Endothelial cell (in vitro differentiated cells): ENCODE results near the gene SEMA7A. TPM values are rescaled to one million over a fixed set of nuclear protein-coding genes. Genes with fewer than 3 reads are reported as not detected.

ENCODE experiments used
- DNase-seq: peaks from one replicate; pipeline ENCODE4 v3.0.0; 2021; ENCODE audit warnings: low spot score
- H3K27ac Mint-ChIP-seq: one replicate; pipeline ENCODE4 v1.8.0; 2021; ENCODE audit warnings: mixed read lengths, inconsistent platforms; ENCODE audit not compliant: unreplicated experiment
- H3K27me3 Mint-ChIP-seq: one replicate; pipeline ENCODE4 v1.8.0; 2021; ENCODE audit warnings: mild to moderate bottlenecking, moderate library complexity, mixed read lengths, inconsistent platforms; ENCODE audit not compliant: unreplicated experiment
- H3K36me3 Mint-ChIP-seq: one replicate; pipeline ENCODE4 v1.8.0; 2021; ENCODE audit warnings: mild to moderate bottlenecking, low read depth, mixed read lengths, inconsistent platforms; ENCODE audit not compliant: unreplicated experiment
- H3K4me1 Mint-ChIP-seq: one replicate; pipeline ENCODE4 v1.8.0; 2021; ENCODE audit warnings: mild to moderate bottlenecking, mixed read lengths, inconsistent platforms; ENCODE audit not compliant: unreplicated experiment
- H3K4me3 Mint-ChIP-seq: one replicate; pipeline ENCODE4 v1.8.0; 2021; ENCODE audit warnings: mild to moderate bottlenecking, mixed read lengths, inconsistent platforms; ENCODE audit not compliant: unreplicated experiment
- H3K9me3 Mint-ChIP-seq: one replicate; pipeline ENCODE4 v1.8.0; 2021; ENCODE audit warnings: mixed read lengths, inconsistent platforms; ENCODE audit not compliant: unreplicated experiment
- CTCF ChIP-seq: fragments of 200-600 bp; sonication (generic); IDR thresholded peaks from one replicate; pipeline ENCODE4 v1.5.0; 2021; ENCODE audit warnings: antibody characterized with exemption; ENCODE audit not compliant: unreplicated experiment
- total RNA-seq: library from RNA; stranded (reverse); fragmentation: NEBNext Ultra II Directional; extraction: Animal tissue kit (Norgen Biotek cat#: 25700); gene quantifications from one replicate; pipeline ENCODE4 v1.2.1, GENCODE V29; 2021; ENCODE audit not compliant: unreplicated experiment

SEMA7A gene
- total RNA-seq, 1 donor from 2014 or later, result 41.4 TPM

DNA sequence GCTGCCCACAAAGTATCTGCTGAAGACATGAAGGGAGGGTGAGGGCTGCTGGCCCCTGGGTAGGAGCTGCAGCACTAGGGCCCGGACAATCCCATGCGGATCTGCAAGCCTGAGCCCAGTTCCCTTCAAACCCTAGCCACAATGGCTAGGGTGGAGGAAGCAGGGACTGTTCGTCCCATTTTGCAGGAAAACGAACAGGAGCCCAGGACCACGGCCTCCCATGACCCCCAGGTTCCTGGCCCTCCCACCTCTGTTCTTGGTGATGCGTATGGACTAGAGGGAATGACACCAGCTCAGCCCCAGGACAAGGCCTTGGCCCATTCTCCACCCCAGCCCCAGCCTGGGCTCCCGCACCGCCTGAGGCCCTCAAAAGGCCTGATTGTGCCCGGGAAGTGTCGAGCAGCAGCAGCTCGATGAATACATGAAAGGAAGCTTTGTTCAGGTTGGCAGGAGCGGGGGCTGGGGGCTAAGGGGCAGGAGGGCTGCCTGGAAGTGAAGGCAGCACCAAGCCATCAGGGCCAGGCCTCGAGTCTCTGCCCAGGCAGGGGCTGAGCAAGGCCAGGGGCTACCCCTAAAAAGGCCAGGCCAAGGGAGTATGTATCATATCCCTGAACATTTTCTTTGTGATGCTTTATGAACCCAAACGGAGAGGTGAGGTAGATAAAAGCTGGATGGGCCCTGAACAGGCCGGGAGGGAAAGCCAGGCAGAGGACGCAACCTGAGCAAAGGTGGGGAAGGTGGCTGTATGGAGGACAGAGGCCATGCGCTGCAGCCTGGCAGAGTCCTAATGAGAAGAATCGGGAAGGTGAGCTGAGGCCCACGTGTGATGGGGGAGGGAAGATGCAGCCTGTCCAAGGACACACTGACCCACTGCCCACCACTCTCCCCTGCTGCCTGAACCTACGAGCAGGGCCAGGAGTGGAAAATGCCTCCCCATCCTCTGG is 12.2 kb downstream of the SEMA7A start:
- Mint-ChIP-seq H3K9me3 (no peaks in the 10 kb centered on the region), H3K27me3 (peaks cover 12% of the 10 kb centered on the region), H3K36me3 (peaks cover 5% of the 10 kb centered on the region), H3K4me1 (peaks cover 37% of the 10 kb centered on the region), H3K4me3 (no peak overlapping the region), H3K27ac (no peak overlapping the region)
- no peak for DNase-seq
- no peak for TF ChIP-seq CTCF

- Mint-ChIP-seq H3K9me3 (no peaks in the 10 kb centered on the region), H3K27ac (no peak overlapping the region)
These were observed 13.4 kb downstream of the SEMA7A start for GRCh38 chr15:74420193-74420905.

GRCh38 chr15:74419432-74419831 is 14.3 kb downstream of the SEMA7A start:
- Mint-ChIP-seq H3K4me1 (peaks cover 35% of the 10 kb centered on the region), H3K4me3 (no peak overlapping the region), H3K27me3 (peaks cover 12% of the 10 kb centered on the region), H3K27ac (no peak overlapping the region), H3K9me3 (no peaks in the 10 kb centered on the region), H3K36me3 (peaks cover 18% of the 10 kb centered on the region)
- TF ChIP-seq CTCF, result no peak
- no peak for DNase-seq

More at GRCh38 chr15:74420193-74420905, 13.4 kb downstream of the SEMA7A start:
- TF ChIP-seq CTCF, result no peak
- no peak for DNase-seq
- peaks cover 14% of the 10 kb centered on the region for H3K36me3 Mint-ChIP-seq
- peaks cover 12% of the 10 kb centered on the region for H3K27me3 Mint-ChIP-seq
- H3K4me3 Mint-ChIP-seq, result no peak overlapping the region
- H3K4me1 Mint-ChIP-seq, result peaks cover 37% of the 10 kb centered on the region

GRCh38 chr15:74418575-74419338 is 15.0 kb downstream of the SEMA7A start:
- Mint-ChIP-seq H3K27ac (no peak overlapping the region), H3K4me1 (peaks cover 32% of the 10 kb centered on the region), H3K9me3 (no peaks in the 10 kb centered on the region), H3K36me3 (peaks cover 25% of the 10 kb centered on the region), H3K4me3 (no peak overlapping the region), H3K27me3 (peaks cover 9% of the 10 kb centered on the region)
- no peak for TF ChIP-seq CTCF
- no peak for DNase-seq
